Thymus (tissue), 11 donors: ENCODE measurements around the gene IFI35. TPM values are rescaled to one million over a fixed set of nuclear protein-coding genes. Genes with fewer than 3 reads are reported as not detected.

Source experiments
- DNase-seq, 9 donors: peaks; one replicate each; pipeline ENCODE4 v3.0.0-alpha.2; 2013; ENCODE audit warnings: low spot score in 9 of 9, low read depth in 6 of 9, missing footprints in 1 of 9
- H3K27ac ChIP-seq, 2 donors: one replicate each; pipeline ENCODE4 v1.5.1; 2013; ENCODE audit warnings: control low read depth in 1 of 2, low read depth in 1 of 2, low read length in 1 of 2, mild to moderate bottlenecking in 1 of 2, moderate library complexity in 1 of 2
- H3K27me3 ChIP-seq, 2 donors: one replicate each; pipeline ENCODE4 v1.5.1; 2013; ENCODE audit warnings: low read length in 1 of 2; ENCODE audit not compliant: control insufficient read depth in 2 of 2, insufficient read depth in 1 of 2
- H3K36me3 ChIP-seq, 2 donors: one replicate each; pipeline ENCODE4 v1.5.1; 2013; ENCODE audit warnings: low read length in 1 of 2, mild to moderate bottlenecking in 1 of 2, moderate library complexity in 1 of 2; ENCODE audit not compliant: control insufficient read depth in 2 of 2, insufficient read depth in 2 of 2
- H3K4me1 ChIP-seq, 2 donors: one replicate each; pipeline ENCODE4 v1.5.1; 2013; ENCODE audit warnings: low read length in 2 of 2; ENCODE audit not compliant: control insufficient read depth in 2 of 2, insufficient read depth in 2 of 2
- H3K4me3 ChIP-seq, 2 donors: one replicate each; pipeline ENCODE4 v1.5.1; 2013; ENCODE audit warnings: low read length in 2 of 2, control low read depth in 1 of 2, mild to moderate bottlenecking in 1 of 2
- H3K9me3 ChIP-seq, 2 donors: one replicate each; pipeline ENCODE4 v1.5.1; 2013; ENCODE audit warnings: low read length in 1 of 2, mild to moderate bottlenecking in 1 of 2; ENCODE audit not compliant: control insufficient read depth in 2 of 2, insufficient read depth in 1 of 2
- WGBS: extraction: QIAGEN DNeasy Blood & Tissue Kit; methylation state at CpG from one replicate; pipeline ENCODE4 v1.1.7; 2013; 5-methylcytosine and 5-hydroxymethylcytosine counted together
- polyA plus RNA-seq: library from polyadenylated mRNA; stranded (reverse); fragments of 200-250 nt; gene quantifications from one replicate; pipeline ENCODE4 v1.2.3, GENCODE V29; 2013
- total RNA-seq: library from RNA; stranded (reverse); fragments of 120-200 nt; gene quantifications from one replicate; pipeline ENCODE4 v1.2.4, GENCODE V29; 2013
- donor health status: healthy.

IFI35 gene
- total and polyA plus RNA-seq, 2 donors, result 47.6 to 53.1 TPM

- DNase-seq, result no peak
- H3K4me1 ChIP-seq, result peaks cover 0 to 9% of the 10 kb centered on the region in 2 donors
- no peak overlapping the region for H3K4me3 ChIP-seq
- H3K36me3 ChIP-seq, result peaks cover 36 to 37% of the 10 kb centered on the region in 2 donors
- H3K27me3 ChIP-seq, result no peaks in the 10 kb centered on the region
- H3K27ac ChIP-seq, result no peak overlapping the region
- H3K9me3 ChIP-seq, result no peaks in the 10 kb centered on the region
- WGBS, result 96% methylated on average over 5 of the region's 5 CpGs
Measured at GRCh38 chr17:43010667-43011308, 4.2 kb downstream of the IFI35 start.

GRCh38 chr17:43011728-43012472, 5.3 kb downstream of the IFI35 start:
- no peak for DNase-seq

GRCh38 chr17:43013296-43013695, 6.7 kb downstream of the IFI35 start:
- H3K27ac ChIP-seq, result no peak overlapping the region

More at GRCh38 chr17:43011728-43012472, 5.3 kb downstream of the IFI35 start:
- H3K9me3 ChIP-seq, result no peaks in the 10 kb centered on the region
- peaks cover 0 to 3% of the 10 kb centered on the region in 2 donors for H3K4me1 ChIP-seq
- H3K36me3 ChIP-seq, result peaks cover 45 to 48% of the 10 kb centered on the region in 2 donors
- H3K27me3 ChIP-seq, result no peaks in the 10 kb centered on the region
- WGBS, result 95% methylated on average over 15 of the region's 15 CpGs
- no peak overlapping the region for H3K4me3 ChIP-seq
- H3K27ac ChIP-seq, result no peak overlapping the region

GRCh38 chr17:43014020-43014648, 7.5 kb downstream of the IFI35 start:
- Histone ChIP-seq H3K4me3 (no peak overlapping the region), H3K4me1 (peaks cover 14 to 16% of the 10 kb centered on the region in 2 donors), H3K27ac (no peak overlapping the region), H3K9me3 (no peaks in the 10 kb centered on the region), H3K36me3 (peaks cover 48 to 54% of the 10 kb centered on the region in 2 donors), H3K27me3 (no peaks in the 10 kb centered on the region)
- no peak for DNase-seq
- WGBS, result 93% methylated on average over 12 of the region's 12 CpGs

More at GRCh38 chr17:43013296-43013695, 6.7 kb downstream of the IFI35 start:
- DNase-seq, result no peak
- Histone ChIP-seq H3K9me3 (no peaks in the 10 kb centered on the region), H3K4me1 (peaks cover 5 to 8% of the 10 kb centered on the region in 2 donors), H3K27me3 (no peaks in the 10 kb centered on the region), H3K4me3 (no peak overlapping the region), H3K36me3 (peaks cover 48 to 52% of the 10 kb centered on the region in 2 donors)
- WGBS, result 98% methylated on average over 8 of the region's 8 CpGs

GRCh38 chr17:43014649-43015542, 8.3 kb downstream of the IFI35 start:
- H3K27me3 ChIP-seq, result no peaks in the 10 kb centered on the region
- peaks cover 48 to 54% of the 10 kb centered on the region in 2 donors for H3K36me3 ChIP-seq
- no peaks in the 10 kb centered on the region for H3K9me3 ChIP-seq
- no peak overlapping the region for H3K4me3 ChIP-seq
- no peak for DNase-seq
- H3K27ac ChIP-seq, result no peak overlapping the region
- peaks cover 19 to 24% of the 10 kb centered on the region in 2 donors for H3K4me1 ChIP-seq
- WGBS, result 81% methylated on average over 8 of the region's 8 CpGs

GRCh38 chr17:43015579-43015978, 9.0 kb downstream of the IFI35 start:
- H3K4me1 ChIP-seq, result peaks cover 25 to 30% of the 10 kb centered on the region in 2 donors
- no peaks in the 10 kb centered on the region for H3K9me3 ChIP-seq
- H3K27me3 ChIP-seq, result no peaks in the 10 kb centered on the region
- peaks cover 48 to 54% of the 10 kb centered on the region in 2 donors for H3K36me3 ChIP-seq
- H3K27ac ChIP-seq, result no peak overlapping the region
- no peak for DNase-seq
- 97% methylated on average over 9 of the region's 9 CpGs for WGBS
- no peak overlapping the region for H3K4me3 ChIP-seq

- H3K27me3 ChIP-seq, result no peaks in the 10 kb centered on the region
- peaks cover 48 to 54% of the 10 kb centered on the region in 2 donors for H3K36me3 ChIP-seq
- no peaks in the 10 kb centered on the region for H3K9me3 ChIP-seq
- H3K4me1 ChIP-seq, result peaks cover 27 to 35% of the 10 kb centered on the region in 2 donors
- H3K27ac ChIP-seq, result no peak overlapping the region
- H3K4me3 ChIP-seq, result no peak overlapping the region
- WGBS, result 88% methylated on average over 7 of the region's 7 CpGs
- no peak for DNase-seq
Measured at GRCh38 chr17:43016216-43016615, 9.6 kb downstream of the IFI35 start.

- peak in 6 of 9 donors; percentile 30 to 86 (median 72) for DNase-seq
- Histone ChIP-seq H3K36me3 (peaks cover 35 to 43% of the 10 kb centered on the region in 2 donors), H3K27me3 (no peaks in the 10 kb centered on the region), H3K27ac (peak overlapping the region in 1 of 2 donors; percentile 75), H3K9me3 (no peaks in the 10 kb centered on the region), H3K4me3 (peak overlapping the region in 1 of 2 donors; percentile 16), H3K4me1 (peaks cover 27 to 42% of the 10 kb centered on the region in 2 donors)
- WGBS, result 76% methylated on average over 19 of the region's 19 CpGs
Measured at GRCh38 chr17:43018008-43018853, 11.6 kb downstream of the IFI35 start.
